CD8-positive, alpha-beta memory T cell (primary cell): ENCODE data around the gene UPK3BL2. TPM values are rescaled to one million over a fixed set of nuclear protein-coding genes. Genes with fewer than 3 reads are reported as not detected.
A peak's percentile ranks its signal among the peaks of the same experiment; 100 is the strongest.
"Not testable (repeated sequence)": the region's sequence is repeated elsewhere in the genome, so short reads cannot be mapped to it uniquely, and the experiment has no call there.

Experiments used
- CTCF ChIA-PET: fragments of 350-600 bp; sonication (Branson Sonifier 250); formaldehyde crosslinking; loops from one replicate; lab custom pipeline; 2021; ENCODE audit warnings: antibody characterized with exemption; lab: Charles Lee
- POLR2A ChIA-PET: fragments of 350-600 bp; sonication (Branson Sonifier 250); formaldehyde crosslinking; loops from one replicate; lab custom pipeline; 2021; ENCODE audit warnings: antibody characterized with exemption; lab: Charles Lee
- DNase-seq, 5 donors: peaks; one replicate each; pipeline versions ENCODE4 v3.0.0 to v3.0.0-alpha.2; 2020 to 2022; ENCODE audit warnings: mixed read lengths in 1 of 5
- H3K27ac ChIP-seq: one replicate; pipeline ENCODE4 v1.7.0; 2013; ENCODE audit warnings: low read depth, mild to moderate bottlenecking, low read length, moderate library complexity
- H3K27me3 ChIP-seq: 2 replicates; pipeline ENCODE4 v1.7.0; 2013; ENCODE audit warnings: low read length, mild to moderate bottlenecking; ENCODE audit not compliant: insufficient read depth, poor library complexity, severe bottlenecking
- H3K36me3 ChIP-seq: 2 replicates; pipeline ENCODE4 v1.7.0; 2013; ENCODE audit warnings: mild to moderate bottlenecking, low read length, moderate library complexity; ENCODE audit not compliant: insufficient read depth
- H3K4me1 ChIP-seq: 2 replicates; pipeline ENCODE4 v1.7.0; 2013; ENCODE audit warnings: mild to moderate bottlenecking, low read length, moderate library complexity; ENCODE audit not compliant: insufficient read depth
- H3K4me3 ChIP-seq: 2 replicates; pipeline ENCODE4 v1.7.0; 2013; ENCODE audit warnings: mild to moderate bottlenecking, low read length
- H3K9me3 ChIP-seq: 2 replicates; pipeline ENCODE4 v1.7.0; 2013; ENCODE audit warnings: mild to moderate bottlenecking, low read length
- H3K27ac Mint-ChIP-seq, 8 donors: one replicate each; pipeline ENCODE4 v1.8.0; 2020 to 2021; ENCODE audit warnings: mixed read lengths in 8 of 8, mild to moderate bottlenecking in 6 of 8, inconsistent platforms in 3 of 8, moderate library complexity in 3 of 8
- H3K27me3 Mint-ChIP-seq, 2 donors: one replicate each; pipeline ENCODE4 v1.8.0; 2020 to 2021; ENCODE audit warnings: mixed read lengths in 2 of 2, mild to moderate bottlenecking in 1 of 2, moderate library complexity in 1 of 2
- H3K36me3 Mint-ChIP-seq, 3 donors: one replicate each; pipeline ENCODE4 v1.8.0; 2020 to 2021; ENCODE audit warnings: mixed read lengths in 3 of 3, inconsistent platforms in 1 of 3, mild to moderate bottlenecking in 1 of 3
- H3K4me1 Mint-ChIP-seq, 3 donors: one replicate each; pipeline ENCODE4 v1.8.0; 2020 to 2021; ENCODE audit warnings: mixed read lengths in 3 of 3, inconsistent platforms in 1 of 3, mild to moderate bottlenecking in 1 of 3
- H3K4me3 Mint-ChIP-seq, 7 donors: one replicate each; pipeline ENCODE4 v1.8.0; 2020 to 2021; ENCODE audit warnings: mixed read lengths in 7 of 7, mild to moderate bottlenecking in 6 of 7, moderate library complexity in 4 of 7, inconsistent platforms in 2 of 7
- H3K9me3 Mint-ChIP-seq, 5 donors: one replicate each; pipeline ENCODE4 v1.8.0; 2020 to 2022; ENCODE audit warnings: mixed read lengths in 5 of 5, mild to moderate bottlenecking in 3 of 5, moderate library complexity in 2 of 5, inconsistent platforms in 1 of 5
- polyA plus RNA-seq: library from polyadenylated mRNA; unstranded; fragments of 300-500 nt; fragmentation: Illumina TruSeq; gene quantifications from one replicate; pipeline ENCODE4 v1.2.3, GENCODE V29; 2021
- total RNA-seq, 2 experiments: library from RNA; stranded (reverse); gene quantifications; one replicate each; pipeline ENCODE4 v1.2.3, GENCODE V29; 2021

UPK3BL2 gene
- total and polyA plus RNA-seq, 3 experiments from 2014 or later = 2.7 to 7.7 (median 7.4) TPM

- H3K27me3 Mint-ChIP-seq, DNase-seq, CTCF ChIA-PET, H3K27ac Mint-ChIP-seq, H3K27me3 ChIP-seq, H3K9me3 Mint-ChIP-seq, H3K36me3 ChIP-seq, POLR2A ChIA-PET, H3K4me3 Mint-ChIP-seq, H3K27ac ChIP-seq, H3K4me1 ChIP-seq, H3K4me3 ChIP-seq, H3K9me3 ChIP-seq, H3K4me1 Mint-ChIP-seq, H3K36me3 Mint-ChIP-seq: not testable (repeated sequence)
Measured at GRCh38 chr7:102520797-102521196, 22.7 kb downstream of the UPK3BL2 start.

- H3K4me3 ChIP-seq, H3K27ac ChIP-seq, H3K27me3 Mint-ChIP-seq, POLR2A ChIA-PET, H3K4me1 Mint-ChIP-seq, H3K27ac Mint-ChIP-seq, CTCF ChIA-PET, H3K9me3 ChIP-seq, H3K27me3 ChIP-seq, H3K36me3 ChIP-seq, H3K36me3 Mint-ChIP-seq, H3K4me1 ChIP-seq, H3K9me3 Mint-ChIP-seq: not testable (repeated sequence)
- peak within 1 kb of the TSS in 3 of 7 donors; percentile 44 to 73 (median 68) for H3K4me3 Mint-ChIP-seq
- peak in 1 of 5 donors; percentile 2 for DNase-seq
Measured at GRCh38 chr7:102517550-102518147, 25.8 kb downstream of the UPK3BL2 start, which contains the start of gene RASA4B. RASA4B (minus strand) TSS chr7:102517777; CDS start chr7:102517710, 67 bp downstream.

- H3K9me3 ChIP-seq, H3K27me3 ChIP-seq, POLR2A ChIA-PET, H3K27me3 Mint-ChIP-seq, H3K36me3 Mint-ChIP-seq, DNase-seq, H3K27ac Mint-ChIP-seq, H3K4me3 Mint-ChIP-seq, CTCF ChIA-PET, H3K4me1 Mint-ChIP-seq, H3K9me3 Mint-ChIP-seq, H3K27ac ChIP-seq, H3K4me1 ChIP-seq, H3K4me3 ChIP-seq, H3K36me3 ChIP-seq: not testable (repeated sequence)
Measured at GRCh38 chr7:102516951-102517350, 26.5 kb downstream of the UPK3BL2 start.

DNA sequence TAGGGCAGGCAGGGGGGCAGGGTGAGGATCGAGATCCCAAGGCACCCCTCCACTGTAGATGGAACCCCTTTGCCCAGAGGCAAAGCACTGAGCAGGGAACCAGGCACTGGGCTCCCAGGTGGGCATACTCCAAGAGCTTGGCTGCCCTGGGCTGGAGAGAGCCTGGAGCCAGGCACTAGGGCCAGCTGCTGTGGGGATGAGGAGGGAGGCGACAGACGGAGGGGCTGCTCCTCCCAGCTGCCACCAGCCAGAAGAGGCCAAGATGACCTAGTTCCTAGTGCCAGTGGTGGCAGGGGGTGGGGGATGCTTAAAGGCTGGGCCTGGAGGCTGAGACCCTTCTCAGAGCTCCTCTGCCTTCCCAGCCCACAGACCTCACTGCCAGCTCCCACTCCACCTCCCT, 27.6 kb downstream of the UPK3BL2 start:
- not testable (repeated sequence) for H3K9me3 Mint-ChIP-seq

GRCh38 chr7:102514881-102515721, 28.4 kb downstream of the UPK3BL2 start:
- H3K27ac ChIP-seq, H3K4me1 Mint-ChIP-seq, H3K27me3 Mint-ChIP-seq, H3K27ac Mint-ChIP-seq, H3K36me3 Mint-ChIP-seq, CTCF ChIA-PET, H3K9me3 ChIP-seq, H3K36me3 ChIP-seq, H3K4me3 Mint-ChIP-seq, H3K4me1 ChIP-seq, POLR2A ChIA-PET, H3K27me3 ChIP-seq, H3K4me3 ChIP-seq, H3K9me3 Mint-ChIP-seq: not testable (repeated sequence)
- DNase-seq = peak in 1 of 5 donors; percentile 3

More for the DNA sequence above, 27.6 kb downstream of the UPK3BL2 start:
- H3K27ac ChIP-seq, H3K27ac Mint-ChIP-seq, H3K4me1 Mint-ChIP-seq, H3K4me1 ChIP-seq, H3K9me3 ChIP-seq, H3K4me3 ChIP-seq, DNase-seq, POLR2A ChIA-PET, H3K36me3 ChIP-seq, CTCF ChIA-PET, H3K27me3 Mint-ChIP-seq, H3K36me3 Mint-ChIP-seq, H3K4me3 Mint-ChIP-seq, H3K27me3 ChIP-seq: not testable (repeated sequence)

DNA sequence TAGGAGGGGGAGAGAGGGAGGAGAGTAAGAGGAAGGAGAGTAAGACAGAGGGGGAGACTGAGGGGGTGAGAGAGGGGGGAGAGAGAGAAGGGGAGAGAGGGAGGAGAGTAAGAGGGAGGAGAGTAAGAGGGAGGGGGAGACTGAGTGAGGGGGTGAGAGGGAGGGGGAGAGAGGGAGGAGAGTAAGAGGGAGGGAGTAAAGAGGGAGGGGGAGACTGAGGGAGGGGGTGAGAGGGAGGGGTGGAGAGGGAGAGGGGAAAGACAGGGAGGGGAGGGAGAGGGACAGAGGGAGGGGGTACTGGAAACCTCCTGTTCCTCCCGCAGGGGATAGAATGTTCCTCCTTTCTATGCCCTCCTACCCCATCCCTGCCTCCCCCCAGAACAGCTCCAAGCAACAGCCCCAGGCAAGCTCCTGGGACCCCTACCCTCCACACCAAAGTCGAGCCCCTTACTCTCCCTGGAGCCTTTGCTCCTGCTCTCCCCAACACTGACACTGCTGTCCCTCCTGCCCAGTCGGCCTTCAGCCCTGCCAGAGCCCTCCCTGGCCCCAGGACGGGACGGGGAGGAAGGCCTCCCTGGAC, 30.8 kb downstream of the UPK3BL2 start:
- H3K27me3 Mint-ChIP-seq, H3K4me3 ChIP-seq, POLR2A ChIA-PET, CTCF ChIA-PET, H3K4me1 Mint-ChIP-seq, H3K36me3 Mint-ChIP-seq, H3K27me3 ChIP-seq, H3K9me3 ChIP-seq, DNase-seq, H3K36me3 ChIP-seq, H3K9me3 Mint-ChIP-seq, H3K4me1 ChIP-seq, H3K27ac Mint-ChIP-seq: not testable (repeated sequence)
- H3K27ac ChIP-seq = peak overlapping the region; percentile 31
- peak overlapping the region in 2 of 7 donors; percentile 8 to 19 for H3K4me3 Mint-ChIP-seq

DNA sequence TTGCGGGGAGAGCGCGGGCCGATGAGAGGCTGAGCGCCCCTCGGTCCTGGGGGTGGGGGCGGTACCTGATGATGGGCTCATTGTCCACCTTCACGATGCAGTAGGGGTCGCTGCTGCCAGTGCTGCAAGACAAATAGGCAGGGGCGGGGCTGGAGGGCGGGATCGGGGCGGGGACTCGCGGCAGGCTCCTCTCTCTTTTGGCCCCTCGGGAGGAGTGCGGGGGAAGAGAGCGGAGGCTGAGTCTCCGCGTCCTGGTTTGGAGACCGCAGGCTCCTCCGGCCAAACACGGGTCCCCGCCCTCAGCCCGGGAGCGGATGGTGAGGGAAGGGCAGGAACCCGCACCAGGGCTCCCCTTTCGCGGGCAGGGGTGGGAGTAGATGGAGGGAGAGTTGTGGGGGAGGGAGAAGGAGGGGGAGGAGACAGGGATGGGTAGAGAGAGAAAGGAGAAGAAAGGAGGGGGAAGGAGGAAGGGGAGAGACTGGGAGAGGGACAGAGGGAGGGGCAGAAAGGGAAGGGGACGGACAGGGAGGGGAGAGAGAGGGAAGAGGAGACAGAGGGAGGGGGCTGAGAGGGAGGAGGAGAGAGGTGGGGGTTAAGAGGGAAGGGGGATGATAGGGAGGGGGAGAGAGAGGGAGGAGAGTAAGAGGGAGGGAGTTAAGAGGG, 31.5 kb downstream of the UPK3BL2 start:
- CTCF ChIA-PET, H3K27me3 ChIP-seq, H3K4me3 Mint-ChIP-seq, H3K4me1 ChIP-seq, H3K36me3 Mint-ChIP-seq, H3K27ac Mint-ChIP-seq, H3K27ac ChIP-seq, H3K4me1 Mint-ChIP-seq, POLR2A ChIA-PET, H3K4me3 ChIP-seq, H3K27me3 Mint-ChIP-seq, DNase-seq, H3K36me3 ChIP-seq, H3K9me3 Mint-ChIP-seq, H3K9me3 ChIP-seq: not testable (repeated sequence)

- H3K9me3 ChIP-seq, CTCF ChIA-PET, H3K4me1 Mint-ChIP-seq, DNase-seq, H3K9me3 Mint-ChIP-seq, POLR2A ChIA-PET, H3K27me3 ChIP-seq, H3K27ac Mint-ChIP-seq, H3K4me3 ChIP-seq, H3K4me1 ChIP-seq, H3K36me3 Mint-ChIP-seq, H3K36me3 ChIP-seq, H3K27me3 Mint-ChIP-seq, H3K27ac ChIP-seq, H3K4me3 Mint-ChIP-seq: not testable (repeated sequence)
Measured at GRCh38 chr7:102510575-102510974, 32.9 kb downstream of the UPK3BL2 start.
